Ovary (tissue), 3 donors: Measurements from ENCODE around the gene DNAH11.

ENCODE experiments used
- CTCF ChIP-seq, 3 donors: fragments of 450-650 bp in 2 of 3; fragments of 200-600 bp in 1 of 3; IDR thresholded peaks; one replicate each; pipeline versions ENCODE4 v1.5.1 to v1.8.0; 2016 to 2022; ENCODE audit warnings: antibody characterized with exemption in 3 of 3, mild to moderate bottlenecking in 1 of 3
- EP300 ChIP-seq: sonication (generic); formaldehyde crosslinking; IDR thresholded peaks from one replicate; pipeline ENCODE4 v1.6.1; 2017; ENCODE audit warnings: antibody characterized with exemption
- POLR2A ChIP-seq: fragments of 450-650 bp; IDR thresholded peaks from one replicate; pipeline ENCODE4 v1.6.1; 2017; ENCODE audit warnings: antibody characterized with exemption, mild to moderate bottlenecking, moderate library complexity
- donor health status: DM: no; HTN: no; CAD: no.

GRCh38 chr7:21883069-21883468 lies 340.2 kb downstream of the DNAH11 start:
- TF ChIP-seq CTCF (IDR thresholded peaks at IDR 0.05): no peak
- no peak for TF ChIP-seq POLR2A
- no peak for TF ChIP-seq EP300
